Lower leg skin (tissue), 4 donors: ENCODE results near the gene ST7. TPM values are rescaled to one million over a fixed set of nuclear protein-coding genes. Genes with fewer than 3 reads are reported as not detected.

ENCODE experiments used
- DNase-seq, 2 donors: peaks; one replicate each; pipeline ENCODE4 v3.0.0-alpha.2; 2019; ENCODE audit warnings: low spot score in 2 of 2
- H3K4me3 ChIP-seq: fragments of 200-600 bp; sonication (generic); 2 replicates; pipeline ENCODE4 v1.5.1; 2017; ENCODE audit warnings: mild to moderate bottlenecking, low read depth; ENCODE audit not compliant: poor library complexity, severe bottlenecking
- POLR2A ChIP-seq, 2 donors: fragments of 450-650 bp; IDR thresholded peaks; one replicate each; pipeline ENCODE4 v1.6.1; 2016 to 2017; ENCODE audit warnings: antibody characterized with exemption in 2 of 2, mild to moderate bottlenecking in 1 of 2, moderate library complexity in 1 of 2
- WGBS, 2 donors: methylation state at CpG; one replicate each; pipeline ENCODE4 v1.1.5; 2018; 5-methylcytosine and 5-hydroxymethylcytosine counted together
- intact Hi-C: fragments of 100-400 bp; cut with DNase I; formaldehyde crosslinking; loops from one replicate; pipeline ENCODE4 v1.15.0; 2023; ENCODE audit warnings: low total_unique reads
- total RNA-seq, 4 donors: library from RNA; depleted of rRNA; stranded (reverse); fragments of >200 nt; gene quantifications; one replicate each; pipeline ENCODE4 v1.1.0, GENCODE V29; 2016
- TF ChIP-seq, protein P1 (sequence below), 3 donors: fragments of 450-650 bp; IDR thresholded peaks; one replicate each; pipeline ENCODE4 v1.5.1; 2016; ENCODE audit warnings: antibody characterized with exemption in 3 of 3, mild to moderate bottlenecking in 3 of 3, moderate library complexity in 2 of 3

Gene ST7
- total RNA-seq, 4 donors from 2014 or later = 10.8 to 17.1 (median 11.4) TPM

DNA sequence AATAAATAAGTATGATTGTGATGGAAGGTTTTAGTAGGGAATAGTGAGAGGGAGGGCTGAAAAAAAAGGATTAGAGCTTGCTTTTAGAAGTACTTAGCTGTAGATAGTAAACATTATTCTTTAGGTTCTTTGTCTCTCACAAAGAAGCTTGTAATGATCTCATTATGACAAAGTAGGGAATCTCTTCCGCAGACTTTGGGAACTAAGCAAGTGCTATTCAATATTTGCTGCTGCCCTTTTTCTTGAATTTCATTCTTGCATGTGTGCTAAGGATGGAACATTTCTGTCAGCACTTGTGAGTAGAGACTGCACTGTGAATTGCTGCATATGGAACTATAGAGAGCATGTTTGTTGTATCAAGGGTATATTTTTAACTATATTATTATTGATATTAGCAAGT, 173.4 kb downstream of the ST7 start:
- intact Hi-C loops = no loop called here
- no peak for TF ChIP-seq POLR2A (IDR thresholded peaks at IDR 0.05)
- TF ChIP-seq, protein P1, sequence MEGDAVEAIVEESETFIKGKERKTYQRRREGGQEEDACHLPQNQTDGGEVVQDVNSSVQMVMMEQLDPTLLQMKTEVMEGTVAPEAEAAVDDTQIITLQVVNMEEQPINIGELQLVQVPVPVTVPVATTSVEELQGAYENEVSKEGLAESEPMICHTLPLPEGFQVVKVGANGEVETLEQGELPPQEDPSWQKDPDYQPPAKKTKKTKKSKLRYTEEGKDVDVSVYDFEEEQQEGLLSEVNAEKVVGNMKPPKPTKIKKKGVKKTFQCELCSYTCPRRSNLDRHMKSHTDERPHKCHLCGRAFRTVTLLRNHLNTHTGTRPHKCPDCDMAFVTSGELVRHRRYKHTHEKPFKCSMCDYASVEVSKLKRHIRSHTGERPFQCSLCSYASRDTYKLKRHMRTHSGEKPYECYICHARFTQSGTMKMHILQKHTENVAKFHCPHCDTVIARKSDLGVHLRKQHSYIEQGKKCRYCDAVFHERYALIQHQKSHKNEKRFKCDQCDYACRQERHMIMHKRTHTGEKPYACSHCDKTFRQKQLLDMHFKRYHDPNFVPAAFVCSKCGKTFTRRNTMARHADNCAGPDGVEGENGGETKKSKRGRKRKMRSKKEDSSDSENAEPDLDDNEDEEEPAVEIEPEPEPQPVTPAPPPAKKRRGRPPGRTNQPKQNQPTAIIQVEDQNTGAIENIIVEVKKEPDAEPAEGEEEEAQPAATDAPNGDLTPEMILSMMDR (IDR thresholded peaks at IDR 0.05) = no peak
- H3K4me3 ChIP-seq = no peak overlapping the region
- no peak for DNase-seq
- 92 to 98% methylated on average over 1 of the region's 1 CpG for WGBS, 2 donors

DNA sequence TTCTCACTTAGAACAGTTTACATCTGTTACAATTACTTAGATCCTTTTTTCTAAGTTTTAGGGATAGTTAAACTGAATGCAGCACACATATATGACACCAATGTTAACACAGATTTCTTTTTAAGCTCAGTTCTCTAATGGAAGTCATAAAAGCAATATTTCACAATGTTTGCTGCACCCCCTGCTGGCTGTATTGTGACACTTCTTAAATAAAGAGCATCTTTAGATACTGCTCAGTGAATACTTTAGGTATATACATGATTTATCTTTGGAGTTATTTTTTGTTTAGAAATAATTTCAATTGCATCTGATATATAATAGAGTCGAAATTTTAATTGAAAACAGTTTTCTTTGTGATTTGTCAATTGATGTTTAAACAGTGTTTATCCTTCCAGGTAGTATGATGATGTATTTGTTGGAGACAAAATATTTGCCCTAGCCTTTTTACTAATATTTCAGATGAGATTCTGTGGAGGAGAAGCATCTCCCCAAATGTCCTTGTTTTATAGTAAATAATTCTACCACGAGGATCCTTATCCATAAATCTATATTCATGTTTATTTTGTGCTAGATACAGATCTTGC, 174.4 kb downstream of the ST7 start:
- no peak overlapping the region for H3K4me3 ChIP-seq
- peak in 1 of 2 donors; percentile 48 for DNase-seq
- intact Hi-C loops = no loop called here
- WGBS, 2 donors = 8 to 10% methylated on average over 2 of the region's 2 CpGs
- no peak for TF ChIP-seq POLR2A (IDR thresholded peaks at IDR 0.05)
- TF ChIP-seq, protein P1 (IDR thresholded peaks at IDR 0.05) = peak in 1 of 3 donors; percentile 44

GRCh38 chr7:117129521-117129955, 176.2 kb downstream of the ST7 start:
- intact Hi-C loops = no loop called here
- no peak for DNase-seq
- no peak for TF ChIP-seq POLR2A (IDR thresholded peaks at IDR 0.05)
- TF ChIP-seq, protein P1 (IDR thresholded peaks at IDR 0.05) = no peak
- WGBS, 2 donors = 68 to 71% methylated on average over 5 of the region's 5 CpGs
- no peak overlapping the region for H3K4me3 ChIP-seq

DNA sequence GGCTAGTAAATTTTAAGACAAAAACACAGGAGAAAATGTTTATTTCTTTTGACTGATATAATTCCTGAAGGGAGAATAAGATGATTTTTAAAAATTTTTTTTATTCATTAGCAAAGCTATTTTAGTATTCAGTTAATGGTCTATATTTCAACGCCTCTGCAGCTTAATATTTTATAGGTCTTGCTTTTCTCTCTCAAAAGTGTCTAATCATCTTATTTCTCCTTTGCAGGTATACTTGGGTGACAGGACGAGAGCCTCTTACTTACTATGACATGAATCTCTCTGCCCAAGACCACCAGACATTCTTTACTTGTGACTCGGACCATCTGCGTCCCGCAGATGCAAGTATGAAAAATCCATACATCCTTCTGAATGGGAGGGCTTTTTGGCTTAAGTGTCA, 177.0 kb downstream of the ST7 start:
- 97% methylated on average over 5 of the region's 5 CpGs for WGBS, 2 donors
- intact Hi-C loops = no loop called here
- DNase-seq = no peak
- TF ChIP-seq, protein P1 (IDR thresholded peaks at IDR 0.05) = no peak
- TF ChIP-seq POLR2A (IDR thresholded peaks at IDR 0.05) = no peak
- H3K4me3 ChIP-seq = no peak overlapping the region

GRCh38 chr7:117132321-117133120, 179.2 kb downstream of the ST7 start:
- no peak overlapping the region for H3K4me3 ChIP-seq
- 73 to 74% methylated on average over 6 of the region's 6 CpGs for WGBS, 2 donors
- no peak for TF ChIP-seq POLR2A (IDR thresholded peaks at IDR 0.05)
- TF ChIP-seq, protein P1 (IDR thresholded peaks at IDR 0.05) = no peak
- intact Hi-C loops = no loop called here
- no peak for DNase-seq
